Breast epithelium (tissue), 3 donors: ENCODE measurements around the gene MPZL2.
A peak's percentile ranks its signal among the peaks of the same experiment; 100 is the strongest.

ENCODE experiments used
- POLR2A ChIP-seq: fragments of 450-650 bp; IDR thresholded peaks from one replicate; pipeline ENCODE4 v1.6.1; 2016; ENCODE audit warnings: antibody characterized with exemption, mild to moderate bottlenecking, moderate library complexity
- POLR2AphosphoS5 ChIP-seq, 3 donors: sonication (generic); formaldehyde crosslinking; IDR thresholded peaks; one replicate each; pipeline ENCODE4 v1.6.1; 2017; ENCODE audit warnings: antibody characterized with exemption in 3 of 3
- TF ChIP-seq, protein P1 (sequence below), 3 donors: fragments of 450-650 bp; IDR thresholded peaks; one replicate each; pipeline ENCODE4 v1.5.1; 2016 to 2017; ENCODE audit warnings: antibody characterized with exemption in 3 of 3, mild to moderate bottlenecking in 3 of 3, moderate library complexity in 3 of 3

GRCh38 chr11:118251858-118252652, 12.0 kb downstream of the MPZL2 start, which contains the start of gene MPZL3:
- TF ChIP-seq, protein P1, sequence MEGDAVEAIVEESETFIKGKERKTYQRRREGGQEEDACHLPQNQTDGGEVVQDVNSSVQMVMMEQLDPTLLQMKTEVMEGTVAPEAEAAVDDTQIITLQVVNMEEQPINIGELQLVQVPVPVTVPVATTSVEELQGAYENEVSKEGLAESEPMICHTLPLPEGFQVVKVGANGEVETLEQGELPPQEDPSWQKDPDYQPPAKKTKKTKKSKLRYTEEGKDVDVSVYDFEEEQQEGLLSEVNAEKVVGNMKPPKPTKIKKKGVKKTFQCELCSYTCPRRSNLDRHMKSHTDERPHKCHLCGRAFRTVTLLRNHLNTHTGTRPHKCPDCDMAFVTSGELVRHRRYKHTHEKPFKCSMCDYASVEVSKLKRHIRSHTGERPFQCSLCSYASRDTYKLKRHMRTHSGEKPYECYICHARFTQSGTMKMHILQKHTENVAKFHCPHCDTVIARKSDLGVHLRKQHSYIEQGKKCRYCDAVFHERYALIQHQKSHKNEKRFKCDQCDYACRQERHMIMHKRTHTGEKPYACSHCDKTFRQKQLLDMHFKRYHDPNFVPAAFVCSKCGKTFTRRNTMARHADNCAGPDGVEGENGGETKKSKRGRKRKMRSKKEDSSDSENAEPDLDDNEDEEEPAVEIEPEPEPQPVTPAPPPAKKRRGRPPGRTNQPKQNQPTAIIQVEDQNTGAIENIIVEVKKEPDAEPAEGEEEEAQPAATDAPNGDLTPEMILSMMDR (IDR thresholded peaks at IDR 0.05) = no peak
- TF ChIP-seq POLR2AphosphoS5 (IDR thresholded peaks at IDR 0.05) (peak; percentile 68 to 94 (median 77)), POLR2A (peak; percentile 45)
